HG02678 (cell line): ENCODE measurements around the gene ENG.
"Not testable (repeated sequence)": the region's sequence is repeated elsewhere in the genome, so short reads cannot be mapped to it uniquely, and the experiment has no call there.

Experiments
- ATAC-seq: cut with Tn5 transposase; IDR thresholded peaks from one replicate; pipeline ENCODE4 v1.9.1; 2021; ENCODE audit warnings: mild to moderate bottlenecking, moderate library complexity; ENCODE audit not compliant: unreplicated experiment

The ENG gene

GRCh38 chr9:127878652-127879390 lies 24.4 kb upstream of the ENG start:
- no peak for ATAC-seq

DNA sequence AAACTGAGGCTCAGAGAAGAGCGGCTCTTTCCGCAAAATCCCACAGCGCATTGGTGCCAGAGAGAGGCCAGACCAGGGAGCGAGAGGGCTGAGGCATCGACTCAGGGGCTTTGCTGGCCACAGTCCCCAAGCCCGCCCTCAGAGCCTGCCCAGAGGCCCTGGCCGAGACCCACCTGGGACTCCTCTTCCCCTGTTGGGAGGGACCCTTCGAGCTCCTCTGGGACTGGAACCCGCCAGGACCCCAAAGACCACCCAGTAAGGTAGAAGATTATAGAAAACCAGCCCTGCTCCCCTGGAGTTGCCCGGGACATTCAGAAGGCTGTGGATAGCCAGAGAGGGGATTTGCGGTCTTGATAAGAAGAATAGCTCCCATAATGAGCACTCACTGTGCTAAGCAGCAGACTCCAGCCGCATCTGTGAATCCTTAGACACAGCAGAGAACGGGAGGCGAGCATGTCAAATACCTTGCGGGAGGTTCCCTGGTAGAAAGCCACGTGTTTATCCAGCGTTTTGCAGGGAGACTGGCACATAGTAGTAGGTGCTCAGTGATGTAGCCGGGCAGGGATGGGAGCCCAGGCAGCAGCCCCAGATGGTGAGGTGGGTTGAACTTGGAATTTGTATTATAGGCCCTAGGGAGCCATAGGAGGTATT lies 23.7 kb upstream of the ENG start:
- ATAC-seq, result no peak

- ATAC-seq, result no peak
These were observed 23.1 kb upstream of the ENG start, which contains the start of gene AK1 for GRCh38 chr9:127877566-127877998. Gene AK1 (minus strand): TSS chr9:127877675. CDS start chr9:127874617, 3,058 bp downstream.

- ATAC-seq, result no peak
These were observed 22.5 kb upstream of the ENG start for GRCh38 chr9:127876764-127877562.

- ATAC-seq, result no peak
These were observed 21.7 kb upstream of the ENG start for GRCh38 chr9:127876026-127876763.

DNA sequence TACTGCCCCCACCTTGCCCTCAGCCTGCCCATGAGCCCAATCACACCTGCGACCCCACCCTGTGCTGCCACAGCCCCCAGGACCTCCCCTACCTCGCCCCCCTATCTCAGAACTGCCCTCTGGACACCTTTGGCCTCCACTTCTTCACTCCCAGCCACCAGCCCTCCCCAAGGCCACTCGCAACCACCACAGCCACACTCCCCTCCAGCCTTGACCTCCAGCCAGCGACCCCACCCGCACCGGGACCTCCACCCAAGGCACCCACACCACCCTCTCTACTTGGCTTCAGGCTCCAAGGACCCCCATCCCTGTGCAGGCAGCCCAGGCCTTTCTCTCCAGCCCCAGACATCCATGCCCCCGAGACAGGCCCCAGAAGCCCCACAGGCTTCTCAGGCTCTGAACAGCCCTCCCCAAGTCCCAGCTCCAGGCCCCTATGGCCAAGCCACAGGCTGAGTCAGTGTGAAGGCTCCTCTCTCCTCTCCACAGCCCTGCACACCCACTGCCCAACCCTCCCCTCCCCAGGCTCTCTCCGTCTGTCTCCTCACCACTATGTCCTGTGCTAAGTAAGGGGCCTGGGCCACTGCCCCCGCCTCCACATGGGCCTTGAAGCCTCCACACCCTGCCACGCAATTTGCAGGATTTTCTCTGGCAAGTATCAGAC lies 21.0 kb upstream of the ENG start:
- no peak for ATAC-seq

DNA sequence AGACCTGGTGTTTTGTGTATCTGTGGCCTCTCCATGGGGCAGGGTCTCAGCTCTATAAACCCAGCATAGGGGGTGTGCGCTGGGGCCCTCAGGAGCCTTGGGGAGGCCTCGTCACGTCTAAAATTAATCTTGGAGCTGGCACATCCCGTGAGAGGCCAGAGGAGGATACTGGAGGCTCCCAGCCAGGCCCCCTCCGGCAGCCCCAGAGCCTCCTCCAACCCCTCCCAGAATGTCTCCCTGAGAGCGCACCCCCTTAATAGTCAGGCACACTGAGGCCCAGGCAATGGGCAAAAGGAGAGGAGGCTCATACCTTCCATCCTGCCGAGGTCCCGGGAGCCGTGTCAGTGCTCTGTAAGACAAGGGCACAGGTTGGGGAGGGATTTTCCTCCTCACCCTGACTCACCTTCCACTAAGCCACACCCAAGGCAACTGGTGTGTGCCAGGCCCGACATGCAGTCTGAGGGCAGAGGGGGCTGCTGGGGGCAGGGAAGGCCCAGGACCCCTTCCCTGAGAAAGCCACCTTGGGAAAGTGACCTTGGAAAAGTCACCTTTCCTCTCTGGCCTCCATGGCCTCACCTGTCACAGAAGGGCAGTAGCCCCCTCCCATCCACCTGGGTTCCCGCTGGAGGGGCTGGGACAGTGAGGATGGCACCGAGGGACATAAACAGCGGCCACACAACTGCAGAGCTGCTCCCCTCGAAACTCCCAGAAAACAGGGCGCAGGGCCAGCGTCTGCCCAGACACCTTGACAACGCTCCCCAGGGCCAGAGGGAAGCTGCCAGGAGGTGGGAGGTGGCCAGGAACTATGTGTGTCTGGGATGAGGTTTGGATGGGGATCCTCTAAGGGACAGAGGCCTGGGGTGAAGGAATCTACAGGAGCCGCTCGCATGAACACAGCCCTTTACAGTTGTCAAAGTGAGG lies 20.1 kb upstream of the ENG start:
- no peak for ATAC-seq

- ATAC-seq, result no peak
These were observed 19.4 kb upstream of the ENG start for GRCh38 chr9:127873886-127874285.

DNA sequence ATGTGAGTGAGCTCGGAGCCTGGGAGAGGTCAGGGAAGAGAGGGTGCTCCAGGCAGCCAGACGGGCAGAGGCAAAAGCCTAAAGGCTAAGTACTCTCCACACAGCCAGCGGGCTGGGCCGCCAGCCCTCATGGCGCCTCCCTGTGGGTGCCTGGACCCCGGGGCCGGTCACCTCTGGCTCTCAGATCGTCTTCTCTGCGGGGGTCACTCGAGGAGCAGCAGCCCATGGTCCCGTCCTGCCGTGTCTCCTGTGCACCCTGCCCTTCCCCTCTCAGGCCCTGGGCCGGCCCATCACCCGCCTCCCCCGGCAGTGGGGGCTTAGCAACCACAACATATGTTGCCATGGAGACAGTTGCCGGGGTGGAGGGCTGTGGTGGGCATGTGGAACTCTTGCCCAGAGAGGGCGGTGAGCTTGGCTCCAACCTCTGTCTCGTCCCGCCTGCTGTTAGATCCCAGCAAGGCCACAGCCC lies 18.8 kb upstream of the ENG start:
- ATAC-seq, result no peak

DNA sequence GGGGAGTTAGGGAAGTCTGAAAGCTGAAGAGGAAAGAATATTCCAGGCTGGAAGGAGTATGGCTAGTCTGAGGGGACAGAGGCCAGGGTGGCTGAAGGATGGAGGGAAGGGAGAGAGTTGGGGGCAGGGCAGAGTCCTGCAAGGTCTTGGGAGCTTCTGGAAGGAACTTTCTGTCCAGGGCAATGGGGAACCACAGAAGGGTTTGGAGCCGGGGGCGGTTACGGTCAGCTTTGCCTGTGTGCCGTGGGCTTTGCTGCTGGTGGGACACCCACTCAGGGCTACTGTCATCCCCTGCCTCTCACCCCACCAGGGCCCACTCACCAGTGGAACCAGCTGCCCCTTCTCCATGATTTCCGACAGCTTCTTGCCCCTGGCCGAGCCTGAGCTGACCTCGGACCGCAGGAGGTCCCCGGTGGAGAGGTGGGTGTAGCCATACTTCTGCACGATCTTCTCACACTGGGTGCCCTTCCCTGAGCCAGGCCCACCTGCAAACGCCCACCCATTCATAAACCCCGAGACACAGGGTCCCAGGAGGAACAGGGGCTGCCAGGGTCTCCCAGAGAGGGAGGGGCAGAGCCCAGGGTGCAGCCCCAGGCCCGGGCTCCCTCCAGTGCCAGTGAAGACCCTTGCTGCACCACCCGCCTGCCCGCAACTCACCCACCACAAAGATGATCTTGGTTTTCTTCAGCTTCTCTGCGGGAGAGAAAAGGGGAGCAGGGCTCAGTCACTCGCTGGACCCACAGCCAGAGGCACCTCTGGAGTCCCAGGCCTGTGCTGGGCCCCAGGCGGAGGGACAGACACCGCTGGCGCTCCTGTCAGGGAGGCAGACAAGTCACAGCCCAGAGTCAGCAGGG lies 18.1 kb upstream of the ENG start:
- no peak for ATAC-seq

DNA sequence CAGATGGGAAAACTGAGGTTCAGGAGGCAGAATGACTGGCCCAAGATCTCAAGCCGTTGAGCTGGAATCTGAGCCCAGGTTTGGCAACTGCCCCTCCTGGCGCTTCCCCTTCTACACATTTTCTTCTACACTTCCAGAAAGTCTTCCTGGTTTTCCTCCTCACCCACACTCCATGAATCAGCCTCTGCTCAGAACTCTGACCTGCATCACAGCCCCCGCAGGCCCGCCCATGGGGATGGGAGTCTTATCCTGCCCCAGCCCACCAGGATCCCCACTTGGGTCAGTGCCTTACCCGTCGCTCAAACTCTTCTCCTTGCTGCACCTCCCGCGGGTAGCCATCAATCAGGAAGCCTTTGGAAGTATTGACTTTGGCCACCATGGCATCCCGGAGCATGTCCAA lies 17.1 kb upstream of the ENG start:
- no peak for ATAC-seq

DNA sequence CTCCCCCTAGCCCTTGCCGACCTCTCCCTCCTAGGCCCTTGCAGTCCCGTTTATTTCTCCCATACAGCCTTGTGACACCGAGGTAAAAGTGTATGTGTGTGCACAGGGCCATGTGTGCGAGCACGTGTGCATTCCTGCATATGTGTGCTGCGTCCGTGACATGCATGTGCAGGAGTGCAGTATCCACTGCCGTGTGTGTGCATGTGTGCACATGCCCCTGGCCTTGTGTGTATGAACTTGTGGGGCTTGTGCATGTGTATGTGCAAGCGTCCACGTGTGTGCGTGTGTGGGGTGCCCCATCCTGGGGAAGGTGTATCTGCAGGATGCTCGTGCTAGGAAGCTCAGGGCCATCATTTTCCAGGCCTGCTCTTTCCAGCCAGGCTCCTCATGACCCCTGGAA lies 16.4 kb upstream of the ENG start:
- no peak for ATAC-seq

DNA sequence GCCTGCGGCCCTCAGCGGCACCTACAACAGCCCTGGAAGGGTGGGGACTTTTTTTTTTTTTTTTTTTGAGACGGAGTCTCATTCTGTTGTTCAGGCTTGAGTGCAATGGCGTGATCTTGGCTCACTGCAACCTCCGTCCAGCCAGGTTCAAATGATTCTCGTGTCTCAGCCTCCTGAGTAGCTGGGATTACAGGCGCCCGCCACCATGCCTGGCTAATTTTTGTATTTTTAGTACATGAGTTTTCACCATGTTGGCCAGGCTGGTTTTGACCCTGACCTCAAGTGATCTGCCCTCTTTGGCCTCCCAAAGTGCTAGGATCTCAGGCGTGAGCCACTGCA lies 15.7 kb upstream of the ENG start:
- not testable (repeated sequence) for ATAC-seq

- peak; percentile 67 for ATAC-seq
These were observed 15.1 kb upstream of the ENG start for GRCh38 chr9:127869310-127870152.

DNA sequence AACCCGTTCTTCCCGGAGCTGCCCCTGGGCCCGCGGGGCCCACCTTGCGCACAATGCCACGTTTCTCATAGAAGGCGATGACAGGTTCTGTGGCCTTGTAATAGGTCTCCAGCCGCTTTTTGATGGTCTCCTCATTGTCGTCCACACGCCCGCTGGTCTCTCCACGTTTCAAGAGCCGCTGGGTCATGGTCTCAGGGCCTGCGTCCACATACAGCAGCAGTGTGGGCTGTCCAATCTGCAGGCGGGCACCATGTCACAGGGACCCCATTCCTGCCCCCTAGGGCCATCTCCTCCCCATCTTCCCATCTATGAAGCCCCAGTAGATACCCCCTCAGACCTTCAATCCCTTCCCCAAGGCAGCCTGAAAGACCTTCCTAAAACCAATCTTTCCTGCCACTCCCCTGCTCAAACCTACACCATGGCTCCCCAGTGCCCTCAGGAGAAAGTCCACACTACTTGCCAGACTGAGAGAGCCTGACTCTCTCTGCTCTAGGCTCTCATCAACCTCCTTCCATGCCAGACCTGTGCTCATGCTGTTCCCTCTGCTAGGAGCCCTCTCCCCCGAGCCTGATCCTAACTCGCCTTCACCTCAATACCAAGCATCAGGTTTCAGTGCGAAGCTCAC lies 13.9 kb upstream of the ENG start:
- ATAC-seq, result no peak

- ATAC-seq, result no peak
These were observed 13.2 kb upstream of the ENG start for GRCh38 chr9:127867356-127868277.
